OCI-LY7 (cell line): ENCODE results near the gene PLPP1. TPM values are rescaled to one million over a fixed set of nuclear protein-coding genes. Genes with fewer than 3 reads are reported as not detected.

Source experiments
- BruUV-seq: library from RNA; stranded (reverse); fragments of 400-500 nt; replicated peaks from 2 replicates; lab custom pipeline; 2021; lab: Mats Ljungman, UMichigan
- CTCF ChIA-PET: fragments of 300-600 bp; sonication (Branson Sonifier 250); formaldehyde crosslinking; loops from one replicate; lab custom pipeline; 2022; ENCODE audit warnings: antibody characterized with exemption; ENCODE audit not compliant: unreplicated experiment; lab: Charles Lee
- POLR2A ChIA-PET: fragments of 300-600 bp; sonication (Branson Sonifier 250); formaldehyde crosslinking; loops from one replicate; lab custom pipeline; 2022; ENCODE audit warnings: antibody characterized with exemption; lab: Charles Lee
- DNase-seq: peaks from one replicate; pipeline ENCODE4 v3.0.0-alpha.2; 2015; ENCODE audit warnings: low spot score
- H2AFZ ChIP-seq: fragments of 200-600 bp; sonication (generic), shearing (Covaris generic); 2 replicates; pipeline ENCODE4 v1.6.1; 2014; ENCODE audit warnings: mild to moderate bottlenecking, antibody characterized with exemption, low read length, moderate library complexity
- H3K27ac ChIP-seq: fragments of 200-600 bp; sonication (generic); 2 replicates; pipeline ENCODE4 v1.5.1; 2014; ENCODE audit warnings: mixed run types, low read depth, mild to moderate bottlenecking, moderate library complexity, low read length, inconsistent platforms; ENCODE audit not compliant: poor library complexity, severe bottlenecking
- H3K36me3 ChIP-seq: fragments of 200-600 bp; sonication (generic); 2 replicates; pipeline ENCODE4 v1.6.1; 2014; ENCODE audit warnings: mild to moderate bottlenecking, antibody characterized with exemption, low read length, moderate library complexity, mixed read lengths; ENCODE audit not compliant: insufficient read depth
- H3K4me1 ChIP-seq: fragments of 200-600 bp; sonication (generic); 2 replicates; pipeline ENCODE4 v1.5.1; 2014; ENCODE audit warnings: mild to moderate bottlenecking, low read length; ENCODE audit not compliant: insufficient read depth, poor library complexity, severe bottlenecking
- H3K4me2 ChIP-seq: fragments of 200-600 bp; sonication (generic); 2 replicates; pipeline ENCODE4 v1.6.1; 2014; ENCODE audit warnings: mild to moderate bottlenecking, low read length
- H3K4me3 ChIP-seq: fragments of 200-600 bp; sonication (generic); 2 replicates; pipeline ENCODE4 v1.5.1; 2014; ENCODE audit warnings: mild to moderate bottlenecking, low read depth, low read length; ENCODE audit not compliant: poor library complexity, severe bottlenecking
- H3K79me2 ChIP-seq: fragments of 200-600 bp; sonication (generic); 2 replicates; pipeline ENCODE4 v1.6.1; 2016; ENCODE audit warnings: low read depth, mild to moderate bottlenecking, low read length, moderate library complexity, mixed read lengths; ENCODE audit not compliant: insufficient read depth
- H3K9me2 ChIP-seq: fragments of 200-600 bp; sonication (generic); 2 replicates; pipeline ENCODE4 v1.6.1; 2016; ENCODE audit warnings: mild to moderate bottlenecking, low read length, mixed read lengths; ENCODE audit not compliant: insufficient read depth
- H3K9me3 ChIP-seq: fragments of 200-600 bp; sonication (generic); 2 replicates; pipeline ENCODE4 v1.6.1; 2014; ENCODE audit warnings: mild to moderate bottlenecking, mixed run types, low read length, mixed read lengths
- H4K20me1 ChIP-seq: fragments of 200-600 bp; sonication (generic); 2 replicates; pipeline ENCODE4 v1.6.1; 2014; ENCODE audit warnings: mild to moderate bottlenecking, antibody characterized with exemption, low read length, moderate library complexity, mixed read lengths; ENCODE audit not compliant: insufficient read depth
- CTCF ChIP-seq: fragments of 200-600 bp; sonication (generic); conservative IDR thresholded peaks from 2 replicates; pipeline ENCODE4 v1.5.1; 2014; ENCODE audit warnings: mild to moderate bottlenecking, antibody characterized with exemption, low read length, moderate library complexity, mixed read lengths
- EZH2phosphoT487 ChIP-seq: fragments of 200-600 bp; sonication (generic); IDR thresholded peaks from 2 replicates; pipeline ENCODE4 v1.6.1; 2018; ENCODE audit warnings: low read depth, borderline replicate concordance, mild to moderate bottlenecking, mixed run types, antibody characterized with exemption, low read length, moderate library complexity, mixed read lengths
- intact Hi-C: fragments of 100-400 bp; cut with micrococcal nuclease; formaldehyde crosslinking; loops from one replicate; pipeline ENCODE4 v1.10.0; 2022; ENCODE audit not compliant: unreplicated experiment
- total RNA-seq, 2 experiments: library from RNA; depleted of rRNA in 1 of 2; stranded (reverse); fragments of >200 nt in 1 of 2; shearing (Covaris generic) in 1 of 2; gene quantifications; 2 replicates each; pipeline ENCODE4 v1.2.3, GENCODE V29; 2014 to 2022

The PLPP1 gene
- total RNA-seq, 2 experiments from 2014 or later = 2.3 to 6.8 TPM

GRCh38 chr5:55393501-55394175, 141.1 kb downstream of the PLPP1 start:
- no peak overlapping the region for H3K4me3 ChIP-seq
- intact Hi-C loops = no loop called here
- H3K4me2 ChIP-seq = no peak overlapping the region
- DNase-seq = no peak
- H3K9me3 ChIP-seq = no peaks in the 10 kb centered on the region
- H2AFZ ChIP-seq = no peak overlapping the region
- BruUV-seq = no TSS peak
- H4K20me1 ChIP-seq = no peaks in the 10 kb centered on the region
- no peaks in the 10 kb centered on the region for H3K4me1 ChIP-seq
- H3K9me2 ChIP-seq = no peaks in the 10 kb centered on the region
- POLR2A ChIA-PET = interaction anchor here (0.9 kb wide), 1 partner anchor 210 kb away, joined by 4 read pairs; no protein-coding TSS in a partner anchor
- no peak for TF ChIP-seq CTCF
- no peak for TF ChIP-seq EZH2phosphoT487
- peaks cover 91% of the 10 kb centered on the region for H3K36me3 ChIP-seq
- H3K79me2 ChIP-seq = no peaks in the 10 kb centered on the region
- no peak overlapping the region for H3K27ac ChIP-seq
- CTCF ChIA-PET = no interaction called here

- Histone ChIP-seq H3K79me2 (no peaks in the 10 kb centered on the region), H3K9me2 (no peaks in the 10 kb centered on the region), H3K36me3 (peaks cover 91% of the 10 kb centered on the region), H3K9me3 (no peaks in the 10 kb centered on the region), H3K4me2 (no peak overlapping the region), H3K4me3 (no peak overlapping the region), H2AFZ (no peak overlapping the region), H4K20me1 (no peaks in the 10 kb centered on the region), H3K4me1 (no peaks in the 10 kb centered on the region), H3K27ac (no peak overlapping the region)
- DNase-seq = no peak
- POLR2A ChIA-PET = interaction anchor here (0.7 to 1.1 kb wide), 3 partner anchors 11 to 211 kb away, joined by 3 to 4 read pairs (median 3); no protein-coding TSS in a partner anchor
- intact Hi-C loops = no loop called here
- CTCF ChIA-PET = no interaction called here
- no TSS peak for BruUV-seq
- TF ChIP-seq EZH2phosphoT487 = no peak
- TF ChIP-seq CTCF = no peak
Measured at GRCh38 chr5:55392669-55393068, 142.1 kb downstream of the PLPP1 start.

- intact Hi-C loops = no loop called here
- Histone ChIP-seq H2AFZ (no peak overlapping the region), H3K4me1 (no peaks in the 10 kb centered on the region), H3K79me2 (no peaks in the 10 kb centered on the region), H3K4me3 (no peak overlapping the region), H3K36me3 (peaks cover 89% of the 10 kb centered on the region), H3K27ac (no peak overlapping the region), H3K9me3 (no peaks in the 10 kb centered on the region), H3K4me2 (no peak overlapping the region), H3K9me2 (no peaks in the 10 kb centered on the region), H4K20me1 (no peaks in the 10 kb centered on the region)
- no peak for DNase-seq
- ChIA-PET POLR2A (no interaction called here), CTCF (no interaction called here)
- BruUV-seq = no TSS peak
- no peak for TF ChIP-seq EZH2phosphoT487
- TF ChIP-seq CTCF = no peak
Measured at GRCh38 chr5:55391707-55392106, 143.1 kb downstream of the PLPP1 start.
